Memory B cell (primary cell): ENCODE data around the gene PLCH2.

Source experiments
- ATAC-seq: fragments of 150-1000 bp; cut with Tn5 transposase; 2 replicates; pipeline ENCODE4 v1.10.0; 2021; ENCODE audit warnings: low read depth, mild to moderate bottlenecking, moderate library complexity
- DNase-seq, 2 donors: peaks; one replicate each; pipeline ENCODE4 v3.0.0; 2022; ENCODE audit warnings: low spot score in 2 of 2
- H3K27ac Mint-ChIP-seq: one replicate; pipeline ENCODE4 v1.8.0; 2022; ENCODE audit warnings: mild to moderate bottlenecking, moderate library complexity, mixed read lengths
- H3K27me3 Mint-ChIP-seq: one replicate; pipeline ENCODE4 v1.8.0; 2022; ENCODE audit warnings: mixed read lengths
- H3K36me3 Mint-ChIP-seq: one replicate; pipeline ENCODE4 v1.8.0; 2022; ENCODE audit warnings: mild to moderate bottlenecking, mixed read lengths
- H3K4me1 Mint-ChIP-seq: one replicate; pipeline ENCODE4 v1.8.0; 2022; ENCODE audit warnings: mixed read lengths
- H3K4me3 Mint-ChIP-seq: one replicate; pipeline ENCODE4 v1.8.0; 2022; ENCODE audit warnings: mild to moderate bottlenecking, moderate library complexity, mixed read lengths
- H3K9me3 Mint-ChIP-seq: one replicate; pipeline ENCODE4 v1.8.0; 2022; ENCODE audit warnings: mixed read lengths

Gene PLCH2

GRCh38 chr1:2528611-2528965 is 52.5 kb downstream of the PLCH2 start:
- DNase-seq (no peak), ATAC-seq (no peak)
- H3K4me1 Mint-ChIP-seq = peaks cover 23% of the 10 kb centered on the region
- peaks cover 10% of the 10 kb centered on the region for H3K27me3 Mint-ChIP-seq
- no peak overlapping the region for H3K27ac Mint-ChIP-seq
- H3K9me3 Mint-ChIP-seq = no peaks in the 10 kb centered on the region
- no peaks in the 10 kb centered on the region for H3K36me3 Mint-ChIP-seq
- H3K4me3 Mint-ChIP-seq = no peak overlapping the region

GRCh38 chr1:2528966-2529783 is 53.1 kb downstream of the PLCH2 start:
- DNase-seq (peak; percentile 52 to 53), ATAC-seq (peak; percentile 29)
- Mint-ChIP-seq H3K4me3 (peak overlapping the region; percentile 82), H3K27ac (no peak overlapping the region), H3K36me3 (no peaks in the 10 kb centered on the region), H3K27me3 (peaks cover 10% of the 10 kb centered on the region), H3K4me1 (peaks cover 19% of the 10 kb centered on the region), H3K9me3 (no peaks in the 10 kb centered on the region)

GRCh38 chr1:2529784-2530512 is 53.9 kb downstream of the PLCH2 start, which contains the start of gene HES5:
TSS of gene HES5 (minus strand) at chr1:2530263. CDS start at chr1:2530164, 99 bp downstream.
- DNase-seq (no peak), ATAC-seq (no peak)
- Mint-ChIP-seq H3K27me3 (peaks cover 10% of the 10 kb centered on the region), H3K36me3 (no peaks in the 10 kb centered on the region), H3K4me3 (peak within 1 kb of the TSS; percentile 82), H3K4me1 (peaks cover 12% of the 10 kb centered on the region), H3K27ac (no peak within 1 kb of the TSS), H3K9me3 (no peaks in the 10 kb centered on the region)

DNA sequence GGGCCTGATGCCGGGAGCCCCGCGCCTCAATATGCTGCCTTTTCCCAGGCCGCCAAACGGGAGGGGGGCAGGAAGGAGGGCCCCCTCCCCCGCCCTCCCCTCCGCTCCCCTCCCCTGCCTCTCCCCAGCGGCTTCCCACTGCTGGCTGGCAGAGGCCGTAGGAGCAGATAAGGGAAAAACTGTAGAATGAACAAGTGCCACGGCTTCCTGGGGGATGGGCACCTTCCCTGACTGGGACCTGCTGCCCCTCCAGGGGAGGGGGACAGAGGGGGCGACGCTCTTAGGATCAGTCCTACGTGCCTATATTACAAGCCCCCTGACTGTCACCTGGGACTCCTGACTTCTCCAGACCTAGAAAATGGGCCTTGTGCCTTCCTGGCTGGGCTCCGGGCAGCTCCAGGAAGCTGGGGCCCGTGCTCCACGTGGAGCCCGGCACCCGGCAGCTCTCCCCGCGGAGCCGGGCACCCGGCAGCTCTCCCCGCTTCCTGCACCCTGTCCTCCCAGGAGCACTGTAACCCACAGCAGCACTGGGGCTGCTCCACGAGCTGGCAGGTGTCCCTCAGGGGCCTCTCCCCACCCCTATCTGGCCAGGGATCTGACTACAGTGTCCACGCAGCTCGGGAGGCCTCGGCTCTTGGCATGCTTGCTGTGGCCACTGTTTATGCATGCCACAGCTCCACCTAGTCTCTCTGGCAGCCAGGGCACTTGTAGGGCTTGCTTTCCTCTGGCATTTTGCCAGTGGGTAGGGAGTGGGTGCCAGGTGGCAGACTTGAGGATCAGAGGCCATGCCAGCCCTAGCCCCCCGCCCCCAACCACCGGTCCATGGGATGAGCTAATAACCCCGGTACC is 54.6 kb downstream of the PLCH2 start:
- H3K36me3 Mint-ChIP-seq = no peaks in the 10 kb centered on the region
- DNase-seq = no peak
- peak overlapping the region; percentile 38 for H3K4me3 Mint-ChIP-seq
- H3K27me3 Mint-ChIP-seq = peaks cover 10% of the 10 kb centered on the region
- no peak overlapping the region for H3K27ac Mint-ChIP-seq
- ATAC-seq = no peak
- peaks cover 5% of the 10 kb centered on the region for H3K4me1 Mint-ChIP-seq
- H3K9me3 Mint-ChIP-seq = no peaks in the 10 kb centered on the region

DNA sequence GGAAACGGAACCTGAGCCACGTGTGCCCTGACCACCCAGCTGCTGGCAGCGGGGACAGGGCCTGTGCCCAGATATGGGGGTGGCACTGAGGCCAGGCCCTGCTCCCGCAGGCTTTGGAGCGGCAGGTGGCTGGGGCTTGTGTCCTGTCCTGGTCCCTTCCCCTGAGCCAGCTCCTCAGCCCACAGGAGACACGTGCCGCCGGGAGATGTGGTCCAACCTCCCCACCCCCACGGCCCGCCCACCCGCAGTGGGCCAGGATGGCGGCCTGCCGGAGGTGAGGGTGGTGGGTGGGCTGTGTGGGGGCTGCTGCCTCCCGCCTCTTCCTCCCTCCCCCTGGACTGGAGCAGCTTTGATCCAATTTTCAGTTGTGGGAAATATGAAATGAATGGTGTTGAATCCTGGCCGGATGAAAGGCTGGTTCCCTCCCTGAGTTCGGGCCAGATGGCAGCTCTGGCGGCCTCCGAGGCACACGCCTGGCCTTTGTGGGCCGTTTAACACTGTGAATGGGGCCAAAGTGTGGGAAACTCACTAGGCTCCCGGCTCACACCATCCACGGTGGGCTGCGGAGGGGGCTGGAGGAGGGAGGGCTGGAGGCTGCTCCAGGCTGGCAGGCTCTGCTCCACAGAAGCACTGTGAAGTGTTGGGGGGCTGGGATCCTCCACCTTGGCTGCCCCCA is 56.5 kb downstream of the PLCH2 start:
- ATAC-seq (no peak), DNase-seq (no peak)
- H3K4me3 Mint-ChIP-seq = no peak overlapping the region
- no peak overlapping the region for H3K27ac Mint-ChIP-seq
- H3K27me3 Mint-ChIP-seq = peaks cover 13% of the 10 kb centered on the region
- no peaks in the 10 kb centered on the region for H3K9me3 Mint-ChIP-seq
- peaks cover 5% of the 10 kb centered on the region for H3K4me1 Mint-ChIP-seq
- H3K36me3 Mint-ChIP-seq = no peaks in the 10 kb centered on the region

- Mint-ChIP-seq H3K4me1 (peaks cover 5% of the 10 kb centered on the region), H3K9me3 (no peaks in the 10 kb centered on the region), H3K4me3 (no peak overlapping the region), H3K36me3 (no peaks in the 10 kb centered on the region), H3K27me3 (peaks cover 13% of the 10 kb centered on the region), H3K27ac (no peak overlapping the region)
- DNase-seq (no peak), ATAC-seq (no peak)
Observed at GRCh38 chr1:2533365-2533764, 57.3 kb downstream of the PLCH2 start.

DNA sequence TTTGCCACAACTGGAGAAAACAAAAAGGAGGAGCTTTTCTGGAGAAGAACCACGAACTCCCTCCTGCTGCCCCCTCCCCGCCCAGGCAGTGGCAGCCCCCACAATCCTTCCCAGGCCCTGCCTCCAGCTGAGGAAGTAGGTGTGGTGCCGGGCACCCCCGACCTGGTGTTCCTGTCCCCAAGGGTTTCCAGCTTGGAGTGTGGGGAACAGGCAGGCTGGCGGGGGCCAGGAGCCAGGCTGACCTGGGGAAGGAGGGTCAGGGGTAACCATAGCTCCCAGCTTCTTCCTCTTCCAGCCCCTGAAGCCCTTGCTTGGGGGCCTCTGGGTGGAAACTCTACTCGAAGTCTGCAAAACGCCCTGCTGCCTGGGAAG is 58.2 kb downstream of the PLCH2 start:
- peaks cover 3% of the 10 kb centered on the region for H3K4me1 Mint-ChIP-seq
- H3K36me3 Mint-ChIP-seq = no peaks in the 10 kb centered on the region
- H3K27me3 Mint-ChIP-seq = peaks cover 11% of the 10 kb centered on the region
- no peak overlapping the region for H3K27ac Mint-ChIP-seq
- DNase-seq (no peak), ATAC-seq (no peak)
- H3K4me3 Mint-ChIP-seq = no peak overlapping the region
- H3K9me3 Mint-ChIP-seq = no peaks in the 10 kb centered on the region

- H3K4me3 Mint-ChIP-seq = no peak overlapping the region
- H3K27ac Mint-ChIP-seq = no peak overlapping the region
- ATAC-seq = no peak
- no peaks in the 10 kb centered on the region for H3K9me3 Mint-ChIP-seq
- no peak for DNase-seq
- H3K36me3 Mint-ChIP-seq = no peaks in the 10 kb centered on the region
- peaks cover 3% of the 10 kb centered on the region for H3K4me1 Mint-ChIP-seq
- peaks cover 11% of the 10 kb centered on the region for H3K27me3 Mint-ChIP-seq
Observed at GRCh38 chr1:2534687-2535441, 58.8 kb downstream of the PLCH2 start.

GRCh38 chr1:2535455-2535854 is 59.4 kb downstream of the PLCH2 start:
- ATAC-seq (no peak), DNase-seq (no peak)
- Mint-ChIP-seq H3K4me1 (peaks cover 3% of the 10 kb centered on the region), H3K4me3 (no peak overlapping the region), H3K36me3 (no peaks in the 10 kb centered on the region), H3K27ac (no peak overlapping the region), H3K9me3 (no peaks in the 10 kb centered on the region), H3K27me3 (peaks cover 11% of the 10 kb centered on the region)

- Mint-ChIP-seq H3K9me3 (no peaks in the 10 kb centered on the region), H3K27me3 (peaks cover 9% of the 10 kb centered on the region), H3K4me3 (no peak overlapping the region), H3K27ac (no peak overlapping the region), H3K36me3 (no peaks in the 10 kb centered on the region), H3K4me1 (peaks cover 3% of the 10 kb centered on the region)
- DNase-seq (no peak), ATAC-seq (no peak)
Observed at GRCh38 chr1:2535981-2536380, 59.9 kb downstream of the PLCH2 start.

DNA sequence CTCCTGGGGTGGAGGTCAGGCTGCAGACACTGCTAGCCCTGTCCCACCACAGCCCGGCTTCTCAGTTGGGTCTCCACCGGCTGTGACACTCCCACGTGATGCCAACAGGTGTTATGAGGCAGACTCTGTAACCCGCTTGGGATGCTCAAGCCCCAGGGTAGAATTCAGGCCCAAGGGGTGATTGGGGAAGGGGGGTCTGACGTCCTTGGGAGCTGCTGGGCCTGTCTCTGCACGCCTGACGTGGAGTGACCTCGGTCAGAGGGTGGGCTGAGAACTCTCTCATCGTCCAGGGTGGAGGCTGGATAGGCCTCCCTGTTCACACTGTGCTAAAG is 61.7 kb downstream of the PLCH2 start:
- no peaks in the 10 kb centered on the region for H3K9me3 Mint-ChIP-seq
- no peak overlapping the region for H3K27ac Mint-ChIP-seq
- peaks cover 8% of the 10 kb centered on the region for H3K27me3 Mint-ChIP-seq
- no peak for DNase-seq
- H3K36me3 Mint-ChIP-seq = no peaks in the 10 kb centered on the region
- peaks cover 3% of the 10 kb centered on the region for H3K4me1 Mint-ChIP-seq
- H3K4me3 Mint-ChIP-seq = no peak overlapping the region
- ATAC-seq = no peak

- Mint-ChIP-seq H3K9me3 (no peaks in the 10 kb centered on the region), H3K4me1 (peaks cover 3% of the 10 kb centered on the region), H3K27ac (no peak overlapping the region), H3K4me3 (no peak overlapping the region), H3K36me3 (no peaks in the 10 kb centered on the region), H3K27me3 (peaks cover 6% of the 10 kb centered on the region)
- no peak for DNase-seq
- no peak for ATAC-seq
Observed at GRCh38 chr1:2538376-2538775, 62.3 kb downstream of the PLCH2 start.

DNA sequence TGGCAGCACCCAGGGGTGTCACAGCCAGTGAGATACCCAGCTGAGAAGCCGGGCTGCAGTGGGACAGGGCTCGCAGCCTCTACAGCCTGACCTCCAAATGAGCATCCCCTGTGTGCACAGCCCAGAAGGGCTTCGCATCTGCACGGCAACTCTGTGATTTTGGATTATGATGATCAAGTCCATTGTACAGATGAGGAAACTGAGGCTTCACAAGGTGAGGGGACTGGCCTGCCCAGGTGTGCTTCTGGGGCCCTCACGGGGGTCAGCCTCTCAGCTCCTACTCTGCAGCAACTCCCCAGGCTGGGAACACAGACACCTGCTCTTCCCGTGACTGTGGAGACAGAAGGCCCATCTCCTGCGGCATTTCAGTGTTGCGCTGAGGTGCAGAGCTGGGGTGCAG is 62.8 kb downstream of the PLCH2 start:
- Mint-ChIP-seq H3K36me3 (no peaks in the 10 kb centered on the region), H3K27ac (no peak overlapping the region), H3K4me3 (no peak overlapping the region), H3K9me3 (no peaks in the 10 kb centered on the region), H3K27me3 (peaks cover 6% of the 10 kb centered on the region), H3K4me1 (peaks cover 3% of the 10 kb centered on the region)
- DNase-seq (no peak), ATAC-seq (no peak)
